GM23338 (cell line): ENCODE results near the gene S100A14. TPM values are rescaled to one million over a fixed set of nuclear protein-coding genes. Genes with fewer than 3 reads are reported as not detected.
A peak's percentile ranks its signal among the peaks of the same experiment; 100 is the strongest.

ENCODE experiments used
- ATAC-seq: fragments of 200-7000 bp; cut with Tn5 transposase; 3 replicates; pipeline ENCODE4 v1.9.1; 2020
- DNase-seq: peaks from one replicate; pipeline ENCODE4 v3.0.0-alpha.2; 2015; ENCODE audit warnings: low spot score
- H2AFZ ChIP-seq: fragments of 200-600 bp; sonication (generic); 2 replicates; pipeline ENCODE4 v1.8.0; 2016; ENCODE audit warnings: antibody characterized with exemption, mild to moderate bottlenecking, moderate library complexity
- H3F3A ChIP-seq: fragments of 200-600 bp; sonication (generic); replicated peaks from 2 replicates; pipeline ENCODE4 v1.8.0; 2017; ENCODE audit warnings: antibody characterized with exemption, mixed run types, low read depth
- H3K27ac ChIP-seq: fragments of 200-600 bp; sonication (generic); 2 replicates; pipeline ENCODE4 v1.6.1; 2016; ENCODE audit warnings: low read depth
- H3K27me3 ChIP-seq: fragments of 200-600 bp; sonication (generic); 2 replicates; pipeline ENCODE4 v1.8.0; 2016; ENCODE audit warnings: mild to moderate bottlenecking, mixed run types, moderate library complexity; ENCODE audit not compliant: insufficient read depth
- H3K36me3 ChIP-seq: fragments of 200-600 bp; sonication (generic); 2 replicates; pipeline ENCODE4 v1.8.0; 2016; ENCODE audit warnings: mild to moderate bottlenecking; ENCODE audit not compliant: insufficient read depth
- H3K4me1 ChIP-seq: fragments of 200-600 bp; sonication (generic); 2 replicates; pipeline ENCODE4 v1.8.0; 2016; ENCODE audit warnings: mild to moderate bottlenecking, moderate library complexity; ENCODE audit not compliant: insufficient read depth
- H3K4me2 ChIP-seq: fragments of 200-600 bp; sonication (generic); 2 replicates; pipeline ENCODE4 v1.7.1; 2017; ENCODE audit warnings: mixed run types
- H3K4me3 ChIP-seq: fragments of 200-600 bp; sonication (generic); 2 replicates; pipeline ENCODE4 v1.6.1; 2016; ENCODE audit warnings: mixed run types
- H3K79me2 ChIP-seq: fragments of 200-600 bp; sonication (generic); replicated peaks from 2 replicates; pipeline ENCODE4 v1.8.0; 2017; ENCODE audit warnings: mild to moderate bottlenecking; ENCODE audit not compliant: insufficient read depth
- H3K9me2 ChIP-seq: fragments of 200-600 bp; sonication (generic); 2 replicates; pipeline ENCODE4 v1.8.0; 2017; ENCODE audit not compliant: insufficient read depth
- H4K20me1 ChIP-seq: fragments of 200-600 bp; sonication (generic); replicated peaks from 2 replicates; pipeline ENCODE4 v1.8.0; 2017; ENCODE audit warnings: mild to moderate bottlenecking; ENCODE audit not compliant: insufficient read depth
- H3K27ac Mint-ChIP-seq: 2 replicates; pipeline ENCODE4 v1.8.0; 2020; ENCODE audit warnings: inconsistent platforms, mild to moderate bottlenecking, moderate library complexity, mixed read lengths
- H3K27me3 Mint-ChIP-seq: 3 replicates; pipeline ENCODE4 v1.8.0; 2022; ENCODE audit warnings: low read depth, mild to moderate bottlenecking, moderate library complexity, mixed read lengths, inconsistent platforms; ENCODE audit not compliant: insufficient read depth, poor library complexity
- H3K36me3 Mint-ChIP-seq: 3 replicates; pipeline ENCODE4 v1.8.0; 2021; ENCODE audit warnings: low read depth, mild to moderate bottlenecking, inconsistent platforms, moderate library complexity, mixed read lengths
- H3K4me1 Mint-ChIP-seq: 3 replicates; pipeline ENCODE4 v1.8.0; 2020; ENCODE audit warnings: mild to moderate bottlenecking, inconsistent platforms, mixed read lengths
- H3K4me3 Mint-ChIP-seq: 3 replicates; pipeline ENCODE4 v1.8.0; 2021; ENCODE audit warnings: moderate library complexity, mild to moderate bottlenecking, inconsistent platforms, mixed read lengths
- H3K9me3 Mint-ChIP-seq: 3 replicates; pipeline ENCODE4 v1.8.0; 2020; ENCODE audit warnings: moderate library complexity, mild to moderate bottlenecking, inconsistent platforms, mixed read lengths
- CREB1 ChIP-seq: fragments of 250-450 bp; sonication (Bioruptor Pico); IDR thresholded peaks from 2 replicates; pipeline ENCODE4 v1.5.0; 2020; ENCODE audit warnings: low read depth, mild to moderate bottlenecking, moderate library complexity
- EZH2 ChIP-seq: fragments of 200-600 bp; sonication (generic); IDR thresholded peaks from one replicate; pipeline ENCODE4 v1.8.0; 2017; ENCODE audit warnings: antibody characterized with exemption, mild to moderate bottlenecking, low read depth; ENCODE audit not compliant: unreplicated experiment
- EZH2phosphoT487 ChIP-seq: fragments of 200-600 bp; sonication (generic); IDR thresholded peaks from one replicate; pipeline ENCODE4 v1.8.1; 2018; ENCODE audit warnings: antibody characterized with exemption; ENCODE audit not compliant: unreplicated experiment
- JUNB ChIP-seq: IDR thresholded peaks from one replicate; pipeline ENCODE4 v1.6.1; 2016; ENCODE audit warnings: antibody characterized with exemption; ENCODE audit not compliant: unreplicated experiment
- NANOG ChIP-seq: IDR thresholded peaks from 2 replicates; pipeline ENCODE4 v1.6.1; 2016; ENCODE audit warnings: antibody characterized with exemption, borderline replicate concordance
- POLR2AphosphoS5 ChIP-seq: IDR thresholded peaks from 2 replicates; pipeline ENCODE4 v1.6.1; 2016; ENCODE audit warnings: antibody characterized with exemption, low read depth
- STAT1 ChIP-seq: IDR thresholded peaks from one replicate; pipeline ENCODE4 v1.6.1; 2016; ENCODE audit warnings: antibody characterized with exemption; ENCODE audit not compliant: unreplicated experiment
- ZNF114 ChIP-seq: fragments of 250-450 bp; sonication (Bioruptor Pico); IDR thresholded peaks from 2 replicates; pipeline ENCODE4 v1.5.0; 2020; ENCODE audit warnings: mild to moderate bottlenecking, moderate library complexity
- ZNF331 ChIP-seq: fragments of 250-450 bp; sonication (Bioruptor Pico); IDR thresholded peaks from 2 replicates; pipeline ENCODE4 v1.5.0; 2020; ENCODE audit warnings: low read depth, mild to moderate bottlenecking, moderate library complexity
- polyA plus RNA-seq: library from polyadenylated mRNA; unstranded; fragments of >200 nt; fragmentation: Nextera tagmentation; extraction: Ambion mirVana; gene quantifications from 2 replicates; pipeline ENCODE4 v1.2.1, GENCODE V29; 2016
- total RNA-seq: library from RNA; depleted of rRNA; stranded (reverse); fragments of >200 nt; shearing (Covaris generic); gene quantifications from 2 replicates; pipeline ENCODE4 v1.2.3, GENCODE V29; 2014
- TF ChIP-seq, protein P1 (sequence below), 2 experiments: fragments of 200-600 bp in 1 of 2; sonication (generic) in 1 of 2; conservative IDR thresholded peaks; 2 replicates each; pipeline versions ENCODE4 v1.5.1 to v1.6.1; 2016 to 2017; ENCODE audit warnings: antibody characterized with exemption in 2 of 2, low read depth in 2 of 2, mild to moderate bottlenecking in 2 of 2, moderate library complexity in 1 of 2
- TF ChIP-seq, protein P2 (sequence below): fragments of 250-450 bp; sonication (Bioruptor Pico); IDR thresholded peaks from 2 replicates; pipeline ENCODE4 v1.5.0; 2020; ENCODE audit warnings: mild to moderate bottlenecking, moderate library complexity
- TF ChIP-seq, protein P3 (sequence below): IDR thresholded peaks from one replicate; pipeline ENCODE4 v1.6.1; 2018; ENCODE audit warnings: antibody characterized with exemption; ENCODE audit not compliant: unreplicated experiment
- TF ChIP-seq, protein P4 (sequence below): IDR thresholded peaks from 2 replicates; pipeline ENCODE4 v1.6.1; 2016; ENCODE audit warnings: antibody characterized with exemption

The S100A14 gene
- total and polyA plus RNA-seq, 2 experiments from 2014 or later: 0.28 to 0.53 TPM

DNA sequence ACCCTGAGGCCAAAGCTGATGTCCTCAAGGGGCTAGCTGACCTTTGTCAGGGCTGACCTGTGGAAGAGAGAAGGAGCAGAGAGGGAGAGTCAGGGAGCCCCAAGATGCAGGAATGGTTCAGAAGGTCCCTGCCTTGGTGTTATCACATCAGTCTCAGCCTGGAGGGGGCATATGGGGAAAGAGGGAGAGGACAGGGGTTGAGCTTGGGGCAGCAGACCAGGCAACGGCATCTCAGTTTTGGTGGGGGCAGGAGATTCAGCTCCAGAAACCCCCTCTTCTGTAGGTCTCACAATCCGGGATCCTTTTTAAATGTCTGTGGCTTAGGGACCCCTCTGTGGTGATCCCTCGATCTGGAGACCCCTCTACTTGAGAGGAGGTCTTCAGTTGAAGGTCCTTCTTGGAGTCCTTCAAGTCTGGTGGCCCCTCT is 10.4 kb upstream of the S100A14 start:
- Mint-ChIP-seq H3K9me3 (no peaks in the 10 kb centered on the region), H3K27ac (no peak overlapping the region), H3K4me3 (peak overlapping the region; percentile 82), H3K27me3 (peaks cover 13% of the 10 kb centered on the region), H3K36me3 (peaks cover 27% of the 10 kb centered on the region), H3K4me1 (peaks cover 50% of the 10 kb centered on the region)
- Histone ChIP-seq H3K79me2 (no peaks in the 10 kb centered on the region), H3K4me3 (peak overlapping the region; percentile 70), H3K9me2 (0 out of 2 replicates have a peak, but pooled peaks cover 3% of the 10 kb centered on the region), H3K27ac (no peak overlapping the region), H4K20me1 (no peaks in the 10 kb centered on the region), H3K4me2 (peak overlapping the region; percentile 94), H3K27me3 (no peaks in the 10 kb centered on the region), H3F3A (0 out of 2 replicates have a peak, but pooled peaks cover 2% of the 10 kb centered on the region), H2AFZ (no peak overlapping the region), H3K4me1 (peaks cover 17% of the 10 kb centered on the region), H3K36me3 (no peaks in the 10 kb centered on the region)
- DNase-seq (no peak), ATAC-seq (no peak)
- TF ChIP-seq EZH2phosphoT487 (no peak), NANOG (no peak), JUNB (no peak), STAT1 (no peak), POLR2AphosphoS5 (no peak), CREB1 (no peak), EZH2 (no peak), ZNF114 (CRISPR knock-in tag) (no peak), ZNF331 (CRISPR knock-in tag) (no peak)
- TF ChIP-seq, protein P1, sequence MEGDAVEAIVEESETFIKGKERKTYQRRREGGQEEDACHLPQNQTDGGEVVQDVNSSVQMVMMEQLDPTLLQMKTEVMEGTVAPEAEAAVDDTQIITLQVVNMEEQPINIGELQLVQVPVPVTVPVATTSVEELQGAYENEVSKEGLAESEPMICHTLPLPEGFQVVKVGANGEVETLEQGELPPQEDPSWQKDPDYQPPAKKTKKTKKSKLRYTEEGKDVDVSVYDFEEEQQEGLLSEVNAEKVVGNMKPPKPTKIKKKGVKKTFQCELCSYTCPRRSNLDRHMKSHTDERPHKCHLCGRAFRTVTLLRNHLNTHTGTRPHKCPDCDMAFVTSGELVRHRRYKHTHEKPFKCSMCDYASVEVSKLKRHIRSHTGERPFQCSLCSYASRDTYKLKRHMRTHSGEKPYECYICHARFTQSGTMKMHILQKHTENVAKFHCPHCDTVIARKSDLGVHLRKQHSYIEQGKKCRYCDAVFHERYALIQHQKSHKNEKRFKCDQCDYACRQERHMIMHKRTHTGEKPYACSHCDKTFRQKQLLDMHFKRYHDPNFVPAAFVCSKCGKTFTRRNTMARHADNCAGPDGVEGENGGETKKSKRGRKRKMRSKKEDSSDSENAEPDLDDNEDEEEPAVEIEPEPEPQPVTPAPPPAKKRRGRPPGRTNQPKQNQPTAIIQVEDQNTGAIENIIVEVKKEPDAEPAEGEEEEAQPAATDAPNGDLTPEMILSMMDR (conservative IDR thresholded peaks at IDR 0.05; ENCODE audit: low read depth in 2 of 2): no peak
- TF ChIP-seq, protein P2, sequence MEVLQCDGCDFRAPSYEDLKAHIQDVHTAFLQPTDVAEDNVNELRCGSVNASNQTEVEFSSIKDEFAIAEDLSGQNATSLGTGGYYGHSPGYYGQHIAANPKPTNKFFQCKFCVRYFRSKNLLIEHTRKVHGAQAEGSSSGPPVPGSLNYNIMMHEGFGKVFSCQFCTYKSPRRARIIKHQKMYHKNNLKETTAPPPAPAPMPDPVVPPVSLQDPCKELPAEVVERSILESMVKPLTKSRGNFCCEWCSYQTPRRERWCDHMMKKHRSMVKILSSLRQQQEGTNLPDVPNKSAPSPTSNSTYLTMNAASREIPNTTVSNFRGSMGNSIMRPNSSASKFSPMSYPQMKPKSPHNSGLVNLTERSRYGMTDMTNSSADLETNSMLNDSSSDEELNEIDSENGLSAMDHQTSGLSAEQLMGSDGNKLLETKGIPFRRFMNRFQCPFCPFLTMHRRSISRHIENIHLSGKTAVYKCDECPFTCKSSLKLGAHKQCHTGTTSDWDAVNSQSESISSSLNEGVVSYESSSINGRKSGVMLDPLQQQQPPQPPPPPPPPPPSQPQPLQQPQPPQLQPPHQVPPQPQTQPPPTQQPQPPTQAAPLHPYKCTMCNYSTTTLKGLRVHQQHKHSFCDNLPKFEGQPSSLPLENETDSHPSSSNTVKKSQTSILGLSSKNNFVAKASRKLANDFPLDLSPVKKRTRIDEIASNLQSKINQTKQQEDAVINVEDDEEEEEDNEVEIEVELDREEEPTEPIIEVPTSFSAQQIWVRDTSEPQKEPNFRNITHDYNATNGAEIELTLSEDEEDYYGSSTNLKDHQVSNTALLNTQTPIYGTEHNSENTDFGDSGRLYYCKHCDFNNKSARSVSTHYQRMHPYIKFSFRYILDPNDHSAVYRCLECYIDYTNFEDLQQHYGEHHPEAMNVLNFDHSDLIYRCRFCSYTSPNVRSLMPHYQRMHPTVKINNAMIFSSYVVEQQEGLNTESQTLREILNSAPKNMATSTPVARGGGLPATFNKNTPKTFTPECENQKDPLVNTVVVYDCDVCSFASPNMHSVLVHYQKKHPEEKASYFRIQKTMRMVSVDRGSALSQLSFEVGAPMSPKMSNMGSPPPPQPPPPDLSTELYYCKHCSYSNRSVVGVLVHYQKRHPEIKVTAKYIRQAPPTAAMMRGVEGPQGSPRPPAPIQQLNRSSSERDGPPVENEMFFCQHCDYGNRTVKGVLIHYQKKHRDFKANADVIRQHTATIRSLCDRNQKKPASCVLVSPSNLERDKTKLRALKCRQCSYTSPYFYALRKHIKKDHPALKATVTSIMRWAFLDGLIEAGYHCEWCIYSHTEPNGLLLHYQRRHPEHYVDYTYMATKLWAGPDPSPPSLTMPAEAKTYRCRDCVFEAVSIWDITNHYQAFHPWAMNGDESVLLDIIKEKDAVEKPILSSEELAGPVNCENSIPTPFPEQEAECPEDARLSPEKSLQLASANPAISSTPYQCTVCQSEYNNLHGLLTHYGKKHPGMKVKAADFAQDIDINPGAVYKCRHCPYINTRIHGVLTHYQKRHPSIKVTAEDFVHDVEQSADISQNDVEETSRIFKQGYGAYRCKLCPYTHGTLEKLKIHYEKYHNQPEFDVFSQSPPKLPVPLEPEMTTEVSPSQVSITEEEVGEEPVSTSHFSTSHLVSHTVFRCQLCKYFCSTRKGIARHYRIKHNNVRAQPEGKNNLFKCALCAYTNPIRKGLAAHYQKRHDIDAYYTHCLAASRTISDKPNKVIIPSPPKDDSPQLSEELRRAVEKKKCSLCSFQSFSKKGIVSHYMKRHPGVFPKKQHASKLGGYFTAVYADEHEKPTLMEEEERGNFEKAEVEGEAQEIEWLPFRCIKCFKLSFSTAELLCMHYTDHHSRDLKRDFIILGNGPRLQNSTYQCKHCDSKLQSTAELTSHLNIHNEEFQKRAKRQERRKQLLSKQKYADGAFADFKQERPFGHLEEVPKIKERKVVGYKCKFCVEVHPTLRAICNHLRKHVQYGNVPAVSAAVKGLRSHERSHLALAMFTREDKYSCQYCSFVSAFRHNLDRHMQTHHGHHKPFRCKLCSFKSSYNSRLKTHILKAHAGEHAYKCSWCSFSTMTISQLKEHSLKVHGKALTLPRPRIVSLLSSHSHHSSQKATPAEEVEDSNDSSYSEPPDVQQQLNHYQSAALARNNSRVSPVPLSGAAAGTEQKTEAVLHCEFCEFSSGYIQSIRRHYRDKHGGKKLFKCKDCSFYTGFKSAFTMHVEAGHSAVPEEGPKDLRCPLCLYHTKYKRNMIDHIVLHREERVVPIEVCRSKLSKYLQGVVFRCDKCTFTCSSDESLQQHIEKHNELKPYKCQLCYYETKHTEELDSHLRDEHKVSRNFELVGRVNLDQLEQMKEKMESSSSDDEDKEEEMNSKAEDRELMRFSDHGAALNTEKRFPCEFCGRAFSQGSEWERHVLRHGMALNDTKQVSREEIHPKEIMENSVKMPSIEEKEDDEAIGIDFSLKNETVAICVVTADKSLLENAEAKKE: no peak
- TF ChIP-seq, protein P3, sequence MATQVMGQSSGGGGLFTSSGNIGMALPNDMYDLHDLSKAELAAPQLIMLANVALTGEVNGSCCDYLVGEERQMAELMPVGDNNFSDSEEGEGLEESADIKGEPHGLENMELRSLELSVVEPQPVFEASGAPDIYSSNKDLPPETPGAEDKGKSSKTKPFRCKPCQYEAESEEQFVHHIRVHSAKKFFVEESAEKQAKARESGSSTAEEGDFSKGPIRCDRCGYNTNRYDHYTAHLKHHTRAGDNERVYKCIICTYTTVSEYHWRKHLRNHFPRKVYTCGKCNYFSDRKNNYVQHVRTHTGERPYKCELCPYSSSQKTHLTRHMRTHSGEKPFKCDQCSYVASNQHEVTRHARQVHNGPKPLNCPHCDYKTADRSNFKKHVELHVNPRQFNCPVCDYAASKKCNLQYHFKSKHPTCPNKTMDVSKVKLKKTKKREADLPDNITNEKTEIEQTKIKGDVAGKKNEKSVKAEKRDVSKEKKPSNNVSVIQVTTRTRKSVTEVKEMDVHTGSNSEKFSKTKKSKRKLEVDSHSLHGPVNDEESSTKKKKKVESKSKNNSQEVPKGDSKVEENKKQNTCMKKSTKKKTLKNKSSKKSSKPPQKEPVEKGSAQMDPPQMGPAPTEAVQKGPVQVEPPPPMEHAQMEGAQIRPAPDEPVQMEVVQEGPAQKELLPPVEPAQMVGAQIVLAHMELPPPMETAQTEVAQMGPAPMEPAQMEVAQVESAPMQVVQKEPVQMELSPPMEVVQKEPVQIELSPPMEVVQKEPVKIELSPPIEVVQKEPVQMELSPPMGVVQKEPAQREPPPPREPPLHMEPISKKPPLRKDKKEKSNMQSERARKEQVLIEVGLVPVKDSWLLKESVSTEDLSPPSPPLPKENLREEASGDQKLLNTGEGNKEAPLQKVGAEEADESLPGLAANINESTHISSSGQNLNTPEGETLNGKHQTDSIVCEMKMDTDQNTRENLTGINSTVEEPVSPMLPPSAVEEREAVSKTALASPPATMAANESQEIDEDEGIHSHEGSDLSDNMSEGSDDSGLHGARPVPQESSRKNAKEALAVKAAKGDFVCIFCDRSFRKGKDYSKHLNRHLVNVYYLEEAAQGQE: no peak
- TF ChIP-seq, protein P4, sequence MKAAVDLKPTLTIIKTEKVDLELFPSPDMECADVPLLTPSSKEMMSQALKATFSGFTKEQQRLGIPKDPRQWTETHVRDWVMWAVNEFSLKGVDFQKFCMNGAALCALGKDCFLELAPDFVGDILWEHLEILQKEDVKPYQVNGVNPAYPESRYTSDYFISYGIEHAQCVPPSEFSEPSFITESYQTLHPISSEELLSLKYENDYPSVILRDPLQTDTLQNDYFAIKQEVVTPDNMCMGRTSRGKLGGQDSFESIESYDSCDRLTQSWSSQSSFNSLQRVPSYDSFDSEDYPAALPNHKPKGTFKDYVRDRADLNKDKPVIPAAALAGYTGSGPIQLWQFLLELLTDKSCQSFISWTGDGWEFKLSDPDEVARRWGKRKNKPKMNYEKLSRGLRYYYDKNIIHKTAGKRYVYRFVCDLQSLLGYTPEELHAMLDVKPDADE: no peak
